Activated CD4-positive, alpha-beta memory T cell treated with anti-CD3 and anti-CD28 coated beads for 36 hours (primary cell): ENCODE measurements around the gene HOXD12. TPM values are rescaled to one million over a fixed set of nuclear protein-coding genes. Genes with fewer than 3 reads are reported as not detected.

Experiments used
- CTCF ChIA-PET: fragments of 350-600 bp; sonication (Branson Sonifier 250); formaldehyde crosslinking; loops from one replicate; lab custom pipeline; 2021; ENCODE audit warnings: antibody characterized with exemption, inconsistent platforms; lab: Charles Lee
- POLR2A ChIA-PET: fragments of 350-600 bp; sonication (Branson Sonifier 250); formaldehyde crosslinking; loops from one replicate; lab custom pipeline; 2021; ENCODE audit warnings: antibody characterized with exemption; lab: Charles Lee
- DNase-seq: peaks from one replicate; pipeline ENCODE4 v3.0.0-alpha.2; 2020
- H3K27ac Mint-ChIP-seq: one replicate; pipeline ENCODE4 v1.8.0; 2021; ENCODE audit warnings: mixed read lengths
- H3K27me3 Mint-ChIP-seq: one replicate; pipeline ENCODE4 v1.8.0; 2021; ENCODE audit warnings: mixed read lengths
- H3K36me3 Mint-ChIP-seq: one replicate; pipeline ENCODE4 v1.8.0; 2021; ENCODE audit warnings: mixed read lengths
- H3K4me1 Mint-ChIP-seq: one replicate; pipeline ENCODE4 v1.8.0; 2021; ENCODE audit warnings: low read depth, mixed read lengths
- H3K4me3 Mint-ChIP-seq: one replicate; pipeline ENCODE4 v1.8.0; 2021; ENCODE audit warnings: mild to moderate bottlenecking, mixed read lengths
- H3K9me3 Mint-ChIP-seq: one replicate; pipeline ENCODE4 v1.8.0; 2021; ENCODE audit warnings: mixed read lengths
- intact Hi-C: fragments of 100-400 bp; cut with micrococcal nuclease; formaldehyde crosslinking; loops from one replicate; pipeline ENCODE4 v1.15.1; 2023
- total RNA-seq, 2 experiments: library from RNA; stranded (reverse); gene quantifications; one replicate each; pipeline ENCODE4 v1.2.3, GENCODE V29; 2021

HOXD12 gene
- total RNA-seq, 2 experiments from 2014 or later: not detected

DNA sequence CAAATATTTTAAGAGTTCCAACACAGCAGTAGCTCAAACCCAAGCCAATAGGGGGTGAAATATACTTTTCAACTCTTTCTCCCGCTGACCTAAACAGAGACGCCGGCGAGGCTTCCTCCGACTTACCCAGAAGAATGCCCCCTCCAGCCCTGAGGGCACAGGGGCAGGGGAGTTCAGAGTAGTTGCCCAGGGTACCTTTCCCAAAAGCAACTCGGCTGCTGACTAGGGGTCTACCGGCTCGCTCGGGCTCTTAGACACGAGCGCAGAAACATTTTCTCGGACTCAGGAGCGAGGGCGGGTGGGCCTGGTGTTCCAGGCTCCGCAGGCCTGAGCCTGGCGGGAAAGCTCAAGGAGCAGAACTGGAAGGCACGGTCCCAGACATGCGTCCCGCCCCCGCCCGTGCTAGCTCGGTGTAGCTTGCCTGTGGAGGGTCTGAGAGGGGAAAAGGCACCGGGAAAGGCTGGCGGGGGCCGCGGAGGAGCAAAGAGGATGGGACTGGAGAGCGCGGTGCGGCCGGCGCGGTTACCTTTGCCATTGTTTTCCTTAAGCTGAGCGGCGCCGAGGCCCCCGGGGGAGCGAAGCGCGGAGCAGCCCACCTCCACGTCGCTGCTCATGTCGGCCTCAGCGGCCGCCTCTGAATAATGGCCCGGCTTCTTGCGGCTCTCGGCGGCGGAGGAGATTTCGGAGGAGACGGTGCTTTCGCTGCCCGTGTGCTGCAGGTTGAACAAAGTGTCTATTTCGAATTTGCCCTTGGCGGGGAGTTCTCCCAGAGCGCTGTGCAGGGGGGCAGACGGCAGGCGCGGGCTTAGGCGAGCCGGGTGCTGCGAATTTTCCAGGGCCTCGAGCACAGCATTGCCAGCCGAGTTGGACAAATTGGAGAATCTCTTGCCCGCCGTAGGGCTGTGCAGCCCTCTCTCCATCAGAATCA, 16.5 kb upstream of the HOXD12 start:
- H3K4me1 Mint-ChIP-seq: peaks cover 17% of the 10 kb centered on the region
- peaks cover 42% of the 10 kb centered on the region for H3K36me3 Mint-ChIP-seq
- POLR2A ChIA-PET: no interaction called here
- peaks cover 18% of the 10 kb centered on the region for H3K9me3 Mint-ChIP-seq
- DNase-seq: no peak
- CTCF ChIA-PET: interaction anchor here (2.0 kb wide), 1 partner anchor 15 kb away, joined by 7 read pairs; no protein-coding TSS in a partner anchor
- H3K27me3 Mint-ChIP-seq: peaks cover 82% of the 10 kb centered on the region
- intact Hi-C loops: no loop called here
- peak overlapping the region; percentile 36 for H3K4me3 Mint-ChIP-seq
- H3K27ac Mint-ChIP-seq: peak overlapping the region; percentile 60

DNA sequence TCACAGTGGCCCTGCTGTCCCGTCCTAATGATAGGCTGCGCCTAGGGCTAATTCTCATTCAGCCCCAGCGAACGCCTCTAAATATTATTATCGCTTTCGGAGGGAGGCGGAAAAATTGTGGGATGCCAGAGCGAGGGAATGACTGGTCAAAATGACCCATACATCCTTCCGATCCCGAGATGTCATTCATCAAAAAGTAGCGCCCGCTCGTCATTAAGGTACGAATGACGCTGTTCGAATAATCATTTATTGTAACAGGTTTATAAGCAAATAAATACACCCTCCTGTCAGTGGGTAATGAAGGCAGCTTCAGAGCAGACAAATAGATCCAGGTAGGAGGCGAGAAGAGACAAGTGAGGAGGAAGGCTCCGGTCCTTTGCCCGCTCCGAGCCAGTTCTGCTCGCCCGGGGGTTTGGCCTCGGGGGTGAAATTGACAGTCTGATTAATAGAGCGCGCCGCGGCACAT, 15.8 kb upstream of the HOXD12 start, which contains the start of gene EVX2:
Gene EVX2 (minus strand): TSS at position 167 of the 466 bp plus-strand sequence. CDS start 186 bp downstream, outside the sequence.
- peak within 1 kb of the TSS; percentile 60 for H3K27ac Mint-ChIP-seq
- H3K4me3 Mint-ChIP-seq: peak within 1 kb of the TSS; percentile 36
- intact Hi-C loops: loop anchor here (2.0 kb wide), 1 partner anchor 27 kb away; no protein-coding TSS in a partner anchor
- DNase-seq: no peak
- CTCF ChIA-PET: no interaction called here
- POLR2A ChIA-PET: no interaction called here
- H3K4me1 Mint-ChIP-seq: peaks cover 17% of the 10 kb centered on the region
- peaks cover 18% of the 10 kb centered on the region for H3K9me3 Mint-ChIP-seq
- peaks cover 82% of the 10 kb centered on the region for H3K27me3 Mint-ChIP-seq
- H3K36me3 Mint-ChIP-seq: peaks cover 35% of the 10 kb centered on the region

DNA sequence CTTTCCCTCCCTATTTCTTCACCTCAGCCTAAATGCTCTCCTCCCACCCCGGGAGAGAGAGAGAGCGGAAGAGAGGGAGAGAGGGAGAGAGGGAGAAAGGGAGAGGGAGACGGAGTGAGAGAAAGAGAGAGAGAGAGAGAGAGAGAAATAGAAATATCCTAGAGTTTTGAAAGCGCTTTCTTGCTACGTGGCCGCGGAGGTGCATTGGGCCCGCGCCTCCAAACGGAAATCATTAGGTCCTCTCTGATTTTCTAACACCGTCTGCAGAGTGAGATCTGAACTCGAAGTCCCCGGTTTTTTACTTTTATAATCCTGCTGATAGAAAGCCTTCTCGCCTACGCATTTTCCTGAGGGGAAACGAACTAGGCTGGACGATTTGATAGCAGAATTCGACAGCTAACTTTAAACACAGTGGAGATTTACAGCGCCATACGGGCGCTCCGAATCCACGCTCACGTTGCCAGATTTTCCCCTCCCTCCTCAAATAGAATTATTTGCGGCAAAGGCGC, 14.9 kb upstream of the HOXD12 start:
- Mint-ChIP-seq H3K36me3 (peaks cover 29% of the 10 kb centered on the region), H3K9me3 (peaks cover 15% of the 10 kb centered on the region), H3K4me1 (peaks cover 9% of the 10 kb centered on the region), H3K27me3 (peaks cover 80% of the 10 kb centered on the region), H3K27ac (peak overlapping the region; percentile 25), H3K4me3 (no peak overlapping the region)
- no peak for DNase-seq
- POLR2A ChIA-PET: no interaction called here
- intact Hi-C loops: loop anchor here (2.0 to 5.0 kb wide), 2 partner anchors 26 to 78 kb away; no protein-coding TSS in a partner anchor
- CTCF ChIA-PET: interaction anchor here (1.3 kb wide), 2 partner anchors 13 to 394 kb away, joined by 4 to 7 read pairs; no protein-coding TSS in a partner anchor

DNA sequence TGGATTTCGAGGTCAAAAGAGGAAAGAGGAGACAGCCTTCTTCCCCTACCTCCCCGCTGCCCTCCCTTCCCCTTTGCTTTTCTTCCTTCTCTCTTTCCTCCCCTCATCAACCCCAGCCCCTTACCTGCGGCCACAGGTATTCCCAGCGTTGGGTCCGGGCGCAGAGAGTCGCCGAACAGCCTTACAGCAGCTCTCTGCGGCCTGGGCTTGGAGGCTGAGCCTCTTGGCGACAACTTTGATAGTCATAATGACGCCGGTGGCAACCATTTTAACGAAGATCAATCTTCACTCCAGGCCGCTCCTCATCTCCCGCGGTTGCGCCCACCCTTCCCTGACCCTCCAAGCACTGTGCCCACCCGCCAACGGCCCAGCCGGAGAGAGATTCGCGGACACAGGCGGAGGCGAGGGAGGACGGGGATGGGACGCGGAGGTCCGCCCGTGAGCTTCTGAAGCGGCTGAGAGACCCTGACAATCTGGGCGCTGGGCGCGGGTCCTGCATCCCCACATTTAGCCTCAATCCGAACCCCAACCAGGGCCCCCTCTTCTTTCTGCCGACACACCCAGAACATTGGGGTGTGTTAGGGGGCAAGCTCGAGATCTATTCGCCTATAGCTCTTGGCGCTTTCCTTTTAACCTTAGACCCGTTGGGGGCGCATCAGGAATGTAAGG, 14.3 kb upstream of the HOXD12 start:
- DNase-seq: no peak
- Mint-ChIP-seq H3K36me3 (peaks cover 29% of the 10 kb centered on the region), H3K4me1 (peaks cover 9% of the 10 kb centered on the region), H3K27ac (no peak overlapping the region), H3K27me3 (peaks cover 85% of the 10 kb centered on the region), H3K9me3 (peaks cover 15% of the 10 kb centered on the region), H3K4me3 (no peak overlapping the region)
- POLR2A ChIA-PET: no interaction called here
- intact Hi-C loops: loop anchor here (2.0 to 5.0 kb wide), 2 partner anchors 26 to 77 kb away; no protein-coding TSS in a partner anchor
- CTCF ChIA-PET: interaction anchor here (0.6 to 1.3 kb wide), 4 partner anchors 12 to 397 kb away, joined by 3 to 7 read pairs (median 4); no protein-coding TSS in a partner anchor

DNA sequence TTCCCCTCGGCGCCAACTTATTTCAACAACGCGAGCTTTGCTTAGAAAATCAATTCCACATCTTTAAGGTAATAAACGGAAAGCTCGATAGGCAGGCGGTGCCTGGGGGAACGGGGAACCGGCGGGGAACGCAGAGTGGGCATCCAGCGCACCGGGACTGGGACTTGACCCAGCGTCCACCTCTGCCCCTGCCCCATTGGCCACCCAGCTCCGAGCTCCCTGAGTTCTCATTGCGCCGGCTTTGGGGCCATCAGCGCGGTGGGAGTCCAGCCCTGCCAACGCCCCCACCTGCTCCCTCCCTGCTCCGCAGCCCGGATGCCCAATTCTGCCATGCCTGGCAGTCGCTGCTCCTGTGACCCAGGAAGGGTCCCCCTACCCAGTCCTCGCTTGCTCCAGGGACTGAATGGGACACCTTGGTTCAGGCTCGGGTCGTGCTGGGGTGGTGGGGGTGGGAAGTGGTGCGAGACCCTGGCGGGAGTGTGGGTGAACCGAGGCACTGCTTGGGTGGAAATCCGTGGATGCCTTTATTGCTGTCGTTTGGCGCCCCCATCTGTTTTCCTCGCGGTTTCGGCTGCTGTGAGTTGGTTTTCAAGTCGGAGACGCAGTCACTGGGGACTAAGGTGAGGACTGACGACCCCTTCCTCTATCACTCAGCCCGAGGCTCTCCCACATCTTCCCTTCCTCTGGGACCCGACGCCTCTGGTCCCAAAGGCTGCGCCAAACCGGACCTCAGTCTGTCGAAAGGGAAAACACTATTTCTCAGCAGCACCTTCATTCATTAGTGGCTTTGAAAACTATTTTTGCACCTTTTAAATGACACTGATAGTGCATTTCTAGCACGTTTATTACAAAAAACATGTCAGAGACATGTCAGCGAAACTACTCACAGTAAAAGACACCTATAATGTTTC, 13.5 kb upstream of the HOXD12 start:
- no peak overlapping the region for H3K27ac Mint-ChIP-seq
- POLR2A ChIA-PET: no interaction called here

DNA sequence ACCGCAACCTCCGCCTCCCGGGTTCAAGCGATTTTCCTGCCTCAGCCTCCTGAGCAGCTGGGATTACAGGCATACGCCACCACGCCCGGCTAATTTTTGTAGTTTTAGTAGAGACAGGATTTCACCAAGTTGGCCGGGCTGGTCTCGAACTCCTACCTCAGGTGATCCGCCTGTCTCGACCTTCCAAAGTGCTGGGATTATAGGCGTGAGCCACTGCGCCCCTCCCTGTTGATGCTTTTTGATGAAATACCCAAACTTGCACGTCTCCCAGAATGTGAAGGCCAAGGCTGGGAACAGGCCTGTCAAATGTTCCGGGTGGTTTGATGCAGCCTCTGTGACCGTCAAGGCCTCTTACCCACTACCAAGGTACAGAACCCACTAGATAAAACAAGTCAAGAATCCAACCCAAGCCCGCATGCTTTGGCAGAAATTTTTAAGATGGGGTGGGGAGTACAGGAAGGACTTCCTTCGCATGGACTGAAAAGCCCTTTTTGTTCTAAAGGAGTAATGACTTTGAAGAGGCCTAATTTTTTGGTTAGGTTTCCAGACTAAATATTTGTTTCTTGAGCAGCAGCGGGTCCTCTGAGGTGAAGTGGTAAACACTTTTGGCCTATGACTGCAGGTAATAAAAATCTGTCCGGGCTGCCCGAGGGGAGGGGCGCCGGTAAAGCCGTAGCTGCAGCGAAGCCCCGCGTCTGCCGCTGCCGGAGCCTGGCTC, 12.1 kb upstream of the HOXD12 start:
- Mint-ChIP-seq H3K4me3 (no peak overlapping the region), H3K4me1 (peaks cover 12% of the 10 kb centered on the region), H3K27me3 (peaks cover 89% of the 10 kb centered on the region), H3K9me3 (peaks cover 6% of the 10 kb centered on the region), H3K36me3 (peaks cover 22% of the 10 kb centered on the region), H3K27ac (no peak overlapping the region)
- POLR2A ChIA-PET: no interaction called here
- intact Hi-C loops: loop anchor here (2.0 to 5.0 kb wide), 2 partner anchors 75 to 397 kb away; no protein-coding TSS in a partner anchor
- CTCF ChIA-PET: interaction anchor here (1.4 to 2.6 kb wide), 3 partner anchors 10 to 400 kb away, joined by 4 to 10 read pairs (median 6); no protein-coding TSS in a partner anchor
- no peak for DNase-seq

More for the DNA sequence above, 13.5 kb upstream of the HOXD12 start:
- Mint-ChIP-seq H3K9me3 (peaks cover 12% of the 10 kb centered on the region), H3K27me3 (peaks cover 88% of the 10 kb centered on the region), H3K4me3 (peak overlapping the region; percentile 23), H3K36me3 (peaks cover 27% of the 10 kb centered on the region), H3K4me1 (peaks cover 7% of the 10 kb centered on the region)
- no peak for DNase-seq
- CTCF ChIA-PET: interaction anchor here (0.7 to 1.3 kb wide), 3 partner anchors 11 to 398 kb away, joined by 4 to 7 read pairs (median 4); no protein-coding TSS in a partner anchor
- intact Hi-C loops: loop anchor here (2.0 to 5.0 kb wide), 2 partner anchors 25 to 76 kb away; no protein-coding TSS in a partner anchor

DNA sequence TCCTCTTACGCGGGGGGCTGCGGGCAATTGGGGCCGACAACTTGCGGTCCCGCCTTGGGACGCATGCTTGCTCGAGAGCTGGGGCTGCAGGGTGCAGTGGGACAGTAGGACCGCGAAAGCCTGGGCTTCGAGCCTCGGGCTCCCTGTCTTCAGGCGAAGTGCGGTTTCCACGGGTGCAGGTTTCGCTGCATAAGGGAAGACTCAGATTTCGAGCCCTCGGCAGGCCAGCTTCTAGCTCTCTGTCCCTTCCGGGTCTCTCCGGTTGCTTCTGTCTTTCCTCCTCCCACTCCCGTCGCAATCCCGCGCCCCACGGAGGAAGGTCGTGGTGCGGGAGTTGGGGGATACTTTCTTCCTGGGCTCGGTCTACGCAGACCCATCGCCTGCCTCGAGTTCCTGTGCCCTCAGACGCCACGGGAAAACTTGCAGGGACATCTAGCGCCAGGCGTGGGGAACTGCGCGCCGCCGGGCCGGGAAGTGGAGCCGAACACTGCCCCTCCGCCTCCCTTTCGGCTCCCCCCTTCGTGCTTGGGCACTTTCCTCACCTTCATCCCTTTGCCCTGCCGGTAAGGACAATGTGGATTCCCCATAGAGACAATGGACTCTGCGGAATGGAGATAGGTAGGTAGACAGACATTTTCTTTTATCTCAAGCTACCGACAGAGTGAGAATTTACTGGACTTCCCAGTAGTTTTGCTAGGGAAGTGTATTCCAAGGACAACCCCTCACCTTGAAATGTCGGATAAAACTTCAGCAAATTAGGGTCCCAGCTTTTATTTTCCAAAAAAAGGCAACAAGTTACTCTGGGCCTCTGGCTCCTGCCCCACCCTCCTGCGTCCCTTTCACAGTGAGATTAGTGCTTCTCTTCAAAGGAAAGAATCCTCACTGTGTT, 11.3 kb upstream of the HOXD12 start:
- H3K4me3 Mint-ChIP-seq: peak overlapping the region; percentile 53
- peaks cover 85% of the 10 kb centered on the region for H3K27me3 Mint-ChIP-seq
- H3K4me1 Mint-ChIP-seq: peaks cover 12% of the 10 kb centered on the region
- intact Hi-C loops: loop anchor here (2.0 to 5.0 kb wide), 2 partner anchors 74 to 397 kb away; no protein-coding TSS in a partner anchor
- H3K36me3 Mint-ChIP-seq: peaks cover 16% of the 10 kb centered on the region
- ChIA-PET POLR2A (no interaction called here), CTCF (interaction anchor here (1.0 to 2.6 kb wide), 6 partner anchors 9 to 719 kb away, joined by 3 to 10 read pairs (median 5); no protein-coding TSS in a partner anchor)
- peaks cover 6% of the 10 kb centered on the region for H3K9me3 Mint-ChIP-seq
- peak; percentile 46 for DNase-seq
- no peak overlapping the region for H3K27ac Mint-ChIP-seq

DNA sequence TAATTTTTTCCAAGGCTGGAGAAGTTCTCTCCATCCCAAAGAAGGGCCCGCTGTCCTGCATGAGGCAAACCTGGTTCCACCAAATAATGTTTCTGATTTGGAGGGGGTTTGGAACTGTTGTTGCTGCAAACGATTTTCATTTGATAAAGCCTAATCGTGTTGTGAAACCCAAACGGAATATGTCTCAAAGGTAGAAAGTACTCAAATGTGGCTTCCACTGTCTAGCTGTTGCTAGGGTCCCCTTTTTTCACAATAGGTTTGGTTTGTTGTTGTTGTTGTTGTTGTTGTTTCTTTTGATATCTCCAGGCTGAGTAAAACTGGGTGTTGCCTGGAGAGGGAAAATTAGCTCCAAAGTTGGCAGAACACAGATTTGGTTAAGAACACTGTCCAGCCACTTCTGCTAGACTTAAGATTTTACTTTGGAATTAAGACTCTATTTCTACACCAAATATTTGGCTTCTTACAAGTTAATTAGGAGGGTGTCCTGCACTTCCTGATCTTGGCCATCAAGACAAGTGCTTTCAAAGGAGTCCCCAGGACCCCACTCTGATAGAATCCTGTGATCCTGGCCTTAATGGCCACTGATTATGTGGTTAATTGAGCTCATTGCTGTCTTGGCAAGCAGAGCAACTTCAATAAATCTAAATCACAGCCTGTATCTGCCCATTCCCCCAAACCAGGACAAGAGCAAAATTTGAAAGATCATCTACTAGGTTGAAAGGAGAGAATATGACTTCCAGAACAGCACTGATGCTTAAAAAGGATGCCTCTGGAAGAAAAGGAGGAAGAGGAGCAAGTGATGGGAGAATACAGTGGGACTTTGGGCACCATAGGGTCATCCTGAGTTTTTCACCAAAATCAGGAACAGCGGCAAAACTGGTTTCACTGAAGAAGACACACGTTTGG, 10.4 kb upstream of the HOXD12 start:
- Mint-ChIP-seq H3K4me1 (peaks cover 17% of the 10 kb centered on the region), H3K4me3 (no peak overlapping the region), H3K9me3 (no peaks in the 10 kb centered on the region), H3K27me3 (peaks cover 85% of the 10 kb centered on the region), H3K36me3 (peaks cover 9% of the 10 kb centered on the region), H3K27ac (no peak overlapping the region)
- DNase-seq: no peak
- CTCF ChIA-PET: interaction anchor here (1.0 to 2.6 kb wide), 4 partner anchors 8 to 720 kb away, joined by 3 to 10 read pairs (median 6); no protein-coding TSS in a partner anchor
- POLR2A ChIA-PET: no interaction called here
- intact Hi-C loops: loop anchor here (2.0 to 5.0 kb wide), 2 partner anchors 73 to 398 kb away; no protein-coding TSS in a partner anchor
